ENCODE data around the gene TTC6. TPM values are rescaled to one million over a fixed set of nuclear protein-coding genes. Genes with fewer than 3 reads are reported as not detected.

Gene TTC6
- total RNA-seq, 1 donor from 2014 or later, result 9.2 TPM

DNA sequence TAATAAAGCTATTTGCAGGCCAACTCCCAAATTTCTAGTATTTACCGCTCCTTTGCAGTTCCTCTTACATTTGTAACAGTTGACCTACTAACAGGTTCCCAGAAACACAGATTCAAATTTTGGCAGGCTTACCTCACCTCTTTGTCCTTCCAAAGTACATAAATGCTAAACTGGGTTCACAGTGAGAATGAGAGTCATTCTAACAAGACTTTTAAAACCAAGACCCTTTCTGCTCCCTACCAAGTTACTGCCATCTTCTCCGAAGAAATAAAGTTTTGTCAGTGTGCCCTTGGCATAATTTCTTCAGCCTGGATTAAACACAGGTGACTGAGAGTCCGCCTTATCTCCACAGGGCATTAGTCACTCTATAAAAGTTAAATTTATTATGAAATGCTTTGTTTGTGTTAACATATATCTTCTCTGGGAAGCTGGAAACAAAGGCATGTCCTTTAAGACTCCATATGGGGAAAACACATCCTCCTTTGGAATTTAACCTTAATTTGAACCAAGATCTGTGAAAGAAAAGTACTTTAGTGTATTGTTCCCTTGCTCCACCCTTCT is 28.5 kb upstream of the TTC6 start:
- H3K27ac ChIP-seq, result peak overlapping the region; percentile 53

DNA sequence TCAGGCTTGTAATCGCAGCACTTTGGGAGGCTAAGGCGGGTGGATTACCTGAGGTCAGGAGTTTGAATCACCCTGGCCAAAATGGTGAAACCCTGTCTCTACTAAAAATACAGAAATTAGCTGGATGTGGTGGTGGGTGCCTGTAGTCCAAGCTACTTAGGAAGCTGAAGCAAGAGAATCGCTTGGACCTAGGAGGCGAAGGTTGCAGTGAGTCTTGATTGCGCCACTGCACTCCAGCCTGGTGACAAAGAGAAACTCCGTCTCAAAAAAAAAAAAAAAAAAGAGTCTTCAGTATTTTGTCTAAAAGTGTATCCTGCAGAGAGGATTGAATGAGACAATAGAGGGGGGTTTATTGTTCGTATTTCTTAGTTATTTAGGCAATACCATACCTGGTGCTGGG is 25.7 kb upstream of the TTC6 start:
- intact Hi-C loops (cut with DNase I), result no loop called here
- Histone ChIP-seq H3K9me3 (no peaks in the 10 kb centered on the region), H3K36me3 (no peaks in the 10 kb centered on the region), H3K27ac (no peak overlapping the region), H3K4me1 (no peaks in the 10 kb centered on the region), H3K27me3 (ENCODE audit: low read depth) (no peaks in the 10 kb centered on the region), H3K4me3 (no peak overlapping the region)
- ATAC-seq (no peak), DNase-seq (no peak)
- TF ChIP-seq, protein P1, sequence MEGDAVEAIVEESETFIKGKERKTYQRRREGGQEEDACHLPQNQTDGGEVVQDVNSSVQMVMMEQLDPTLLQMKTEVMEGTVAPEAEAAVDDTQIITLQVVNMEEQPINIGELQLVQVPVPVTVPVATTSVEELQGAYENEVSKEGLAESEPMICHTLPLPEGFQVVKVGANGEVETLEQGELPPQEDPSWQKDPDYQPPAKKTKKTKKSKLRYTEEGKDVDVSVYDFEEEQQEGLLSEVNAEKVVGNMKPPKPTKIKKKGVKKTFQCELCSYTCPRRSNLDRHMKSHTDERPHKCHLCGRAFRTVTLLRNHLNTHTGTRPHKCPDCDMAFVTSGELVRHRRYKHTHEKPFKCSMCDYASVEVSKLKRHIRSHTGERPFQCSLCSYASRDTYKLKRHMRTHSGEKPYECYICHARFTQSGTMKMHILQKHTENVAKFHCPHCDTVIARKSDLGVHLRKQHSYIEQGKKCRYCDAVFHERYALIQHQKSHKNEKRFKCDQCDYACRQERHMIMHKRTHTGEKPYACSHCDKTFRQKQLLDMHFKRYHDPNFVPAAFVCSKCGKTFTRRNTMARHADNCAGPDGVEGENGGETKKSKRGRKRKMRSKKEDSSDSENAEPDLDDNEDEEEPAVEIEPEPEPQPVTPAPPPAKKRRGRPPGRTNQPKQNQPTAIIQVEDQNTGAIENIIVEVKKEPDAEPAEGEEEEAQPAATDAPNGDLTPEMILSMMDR (IDR thresholded peaks at IDR 0.05), result no peak

More for the DNA sequence above, 28.5 kb upstream of the TTC6 start:
- Histone ChIP-seq H3K36me3 (no peaks in the 10 kb centered on the region), H3K9me3 (no peaks in the 10 kb centered on the region), H3K27me3 (ENCODE audit: low read depth) (no peaks in the 10 kb centered on the region), H3K4me1 (no peaks in the 10 kb centered on the region), H3K4me3 (no peak overlapping the region)
- intact Hi-C loops (cut with DNase I), result no loop called here
- TF ChIP-seq, protein P1 (IDR thresholded peaks at IDR 0.05), result no peak
- peak in 1 of 2 donors; percentile 88 for ATAC-seq
- no peak for DNase-seq

DNA sequence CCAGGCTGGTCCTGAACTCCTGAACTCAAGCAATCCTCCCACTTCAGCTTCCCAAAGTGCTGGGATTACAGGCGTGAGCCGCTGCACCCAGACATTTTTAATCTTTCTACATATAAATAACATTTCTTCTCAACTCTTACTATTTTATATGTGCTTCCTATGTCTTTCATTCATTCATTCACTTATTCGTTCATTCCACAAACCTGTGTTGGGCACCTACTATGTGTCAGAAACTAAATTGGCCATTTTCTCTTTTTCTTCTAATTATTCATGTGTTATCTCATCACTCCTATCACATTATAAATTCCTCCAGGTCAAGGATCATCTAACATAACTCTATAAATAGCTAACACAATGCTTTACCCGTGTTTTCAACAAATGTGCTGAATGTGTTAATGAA is 24.0 kb upstream of the TTC6 start:
- ATAC-seq (no peak), DNase-seq (no peak)
- H3K4me3 ChIP-seq, result no peak overlapping the region
- no peaks in the 10 kb centered on the region for H3K4me1 ChIP-seq
- H3K36me3 ChIP-seq, result no peaks in the 10 kb centered on the region
- TF ChIP-seq, protein P1 (IDR thresholded peaks at IDR 0.05), result no peak
- no peak overlapping the region for H3K27ac ChIP-seq
- H3K27me3 ChIP-seq (ENCODE audit: low read depth), result no peaks in the 10 kb centered on the region
- intact Hi-C loops (cut with DNase I), result no loop called here
- H3K9me3 ChIP-seq, result no peaks in the 10 kb centered on the region

DNA sequence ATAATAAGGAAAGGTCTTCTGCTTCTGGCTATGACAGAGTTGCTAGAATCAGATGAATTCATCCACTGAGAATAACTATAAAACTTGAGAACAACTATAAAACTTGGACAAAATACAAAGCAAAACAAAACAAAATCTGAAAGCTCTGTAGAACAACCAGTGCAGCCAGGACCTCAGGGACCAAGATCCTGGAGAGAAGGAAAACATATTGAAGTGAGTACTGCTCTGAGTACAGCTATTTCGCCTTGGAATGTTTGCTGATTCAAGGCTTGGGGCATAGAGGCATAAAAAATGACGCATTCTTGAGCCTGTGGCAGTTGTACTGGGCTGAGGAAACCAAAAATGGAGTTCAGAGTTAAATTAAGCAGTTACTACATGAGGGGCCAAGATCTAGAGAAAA is 22.1 kb upstream of the TTC6 start:
- H3K27ac ChIP-seq, result no peak overlapping the region
- H3K4me3 ChIP-seq, result no peak overlapping the region
- DNase-seq (no peak), ATAC-seq (peak in 1 of 2 donors; percentile 78)
- no peaks in the 10 kb centered on the region for H3K27me3 ChIP-seq (ENCODE audit: low read depth)
- no peaks in the 10 kb centered on the region for H3K9me3 ChIP-seq
- TF ChIP-seq, protein P1 (IDR thresholded peaks at IDR 0.05), result no peak
- no peaks in the 10 kb centered on the region for H3K36me3 ChIP-seq
- no peaks in the 10 kb centered on the region for H3K4me1 ChIP-seq
- intact Hi-C loops (cut with DNase I), result no loop called here

DNA sequence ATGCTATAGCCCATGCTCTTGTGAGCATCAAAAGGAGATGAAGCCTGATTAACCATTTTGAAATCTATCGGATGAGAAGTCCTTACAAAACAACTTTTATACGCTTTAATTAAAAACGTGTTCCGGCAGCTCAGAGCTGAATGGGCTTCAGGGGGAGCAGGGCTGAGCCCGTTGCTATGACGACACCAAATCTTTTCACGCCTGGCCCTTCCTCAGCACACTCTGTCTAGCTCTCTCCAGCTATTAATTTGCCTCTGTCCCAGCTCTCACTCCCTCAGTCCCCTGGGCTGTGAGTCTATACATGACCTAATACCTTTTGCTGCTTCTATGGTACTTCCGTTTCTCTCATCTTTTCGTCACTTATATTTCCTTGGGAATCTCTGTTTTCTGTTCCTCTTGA is 16.2 kb upstream of the TTC6 start:
- Histone ChIP-seq H3K27ac (no peak overlapping the region), H3K4me3 (no peak overlapping the region), H3K27me3 (ENCODE audit: low read depth) (peaks cover 27% of the 10 kb centered on the region), H3K4me1 (peaks cover 3% of the 10 kb centered on the region), H3K36me3 (no peaks in the 10 kb centered on the region), H3K9me3 (no peaks in the 10 kb centered on the region)
- TF ChIP-seq, protein P1 (IDR thresholded peaks at IDR 0.05), result no peak
- ATAC-seq (no peak), DNase-seq (no peak)
- intact Hi-C loops (cut with DNase I), result no loop called here

All from lower lobe of right lung (tissue), 2 donors.